GM19035 (cell line): ENCODE results near the gene ZNF747.

Source experiments
- ATAC-seq: cut with Tn5 transposase; IDR thresholded peaks from one replicate; pipeline ENCODE4 v1.9.1; 2021; ENCODE audit not compliant: unreplicated experiment

ZNF747 gene

DNA sequence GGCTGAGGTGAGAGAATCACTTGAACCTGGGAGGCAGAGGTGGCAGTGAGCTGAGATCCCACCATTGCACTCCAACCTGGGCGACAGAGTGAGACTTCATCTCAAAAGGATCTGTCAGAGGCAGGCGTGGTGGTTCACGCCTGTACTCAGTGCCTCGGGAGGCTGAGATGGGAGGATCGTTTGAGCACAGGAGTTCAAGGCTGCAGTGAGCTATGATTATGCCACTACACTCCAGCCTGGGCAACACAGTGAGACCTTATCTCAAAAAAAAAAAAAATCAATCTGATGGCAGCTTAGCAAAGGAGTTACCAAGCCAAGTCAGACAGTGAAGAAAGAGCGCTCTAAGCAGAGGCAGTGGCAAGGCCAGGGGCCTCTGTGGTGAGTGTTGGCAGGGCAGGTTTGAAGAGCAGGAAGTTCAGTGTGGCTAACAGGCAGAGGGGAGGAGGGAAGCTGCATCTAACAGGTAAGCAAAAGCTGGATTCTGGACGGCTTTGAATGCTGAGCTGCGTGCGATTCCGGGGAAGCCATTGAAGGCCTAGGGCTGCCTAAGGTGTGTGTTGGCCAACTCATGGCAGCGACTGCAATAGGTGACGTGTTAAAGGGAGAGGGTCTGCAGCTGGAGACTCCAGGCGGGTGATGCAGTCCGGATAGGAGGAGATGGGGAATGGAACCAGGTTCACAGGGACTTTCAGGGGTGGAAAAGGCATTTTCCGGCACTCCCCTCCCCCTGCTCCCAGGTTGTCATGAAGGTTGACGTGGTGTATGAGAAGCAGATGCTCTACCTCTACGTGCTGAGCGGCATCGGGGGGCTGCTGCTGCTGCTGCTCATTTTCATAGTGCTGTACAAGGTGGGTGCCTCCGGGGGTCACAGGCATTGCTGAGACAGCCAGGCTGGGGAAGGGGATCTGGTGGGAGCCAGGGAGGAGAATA, 15.3 kb downstream of the ZNF747 start:
- no peak for ATAC-seq

DNA sequence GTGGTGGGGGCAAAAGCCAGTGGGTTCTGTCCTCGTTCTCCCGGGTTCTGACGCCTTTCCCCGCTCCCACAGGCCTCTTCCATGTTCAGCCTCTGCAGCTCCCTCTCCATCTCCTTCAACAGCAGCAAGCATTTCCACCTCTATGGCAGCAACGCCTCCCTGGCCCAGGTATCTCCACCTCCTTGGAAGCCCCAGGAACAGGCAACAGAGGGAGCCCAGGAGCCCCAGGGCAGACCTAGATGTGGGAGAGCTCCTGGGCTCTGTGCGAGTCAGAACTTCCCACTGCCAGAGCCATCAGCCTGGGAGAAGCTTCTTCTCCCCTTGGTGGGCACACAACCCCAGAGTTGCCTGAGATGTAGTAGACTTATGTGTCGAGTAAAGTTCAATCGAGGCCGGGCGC, 16.1 kb downstream of the ZNF747 start:
- ATAC-seq = no peak

GRCh38 chr16:30515275-30515674, 19.4 kb downstream of the ZNF747 start:
- ATAC-seq = no peak

GRCh38 chr16:30511509-30511908, 23.1 kb downstream of the ZNF747 start:
- no peak for ATAC-seq

DNA sequence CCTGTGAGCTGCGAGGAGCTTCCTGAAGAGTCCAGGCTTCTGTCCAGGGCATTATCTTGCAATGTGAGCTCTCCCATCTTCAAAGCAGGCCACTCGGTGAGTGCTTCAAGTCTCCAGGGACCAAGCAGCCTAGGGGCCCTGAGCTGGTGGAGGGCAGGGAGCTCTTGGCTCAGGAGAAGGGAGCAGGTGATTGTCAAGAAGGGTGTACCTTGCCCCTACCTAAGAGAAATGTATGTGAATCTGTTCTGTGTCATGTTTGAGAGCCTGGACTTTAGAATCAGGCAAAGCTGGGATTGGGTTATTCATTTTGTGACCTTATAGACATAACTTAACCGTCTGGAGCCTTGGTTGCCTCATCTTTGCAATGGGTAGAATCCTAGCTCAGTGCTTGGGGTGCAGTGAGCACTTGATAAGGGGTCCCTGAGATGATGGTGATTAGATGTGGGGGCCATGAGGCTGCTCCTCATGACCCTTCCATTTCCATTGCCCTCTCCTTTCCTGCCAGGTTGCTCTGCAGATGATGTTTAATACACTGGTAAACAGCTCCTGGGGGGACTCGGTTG, 24.2 kb downstream of the ZNF747 start:
- ATAC-seq = no peak

DNA sequence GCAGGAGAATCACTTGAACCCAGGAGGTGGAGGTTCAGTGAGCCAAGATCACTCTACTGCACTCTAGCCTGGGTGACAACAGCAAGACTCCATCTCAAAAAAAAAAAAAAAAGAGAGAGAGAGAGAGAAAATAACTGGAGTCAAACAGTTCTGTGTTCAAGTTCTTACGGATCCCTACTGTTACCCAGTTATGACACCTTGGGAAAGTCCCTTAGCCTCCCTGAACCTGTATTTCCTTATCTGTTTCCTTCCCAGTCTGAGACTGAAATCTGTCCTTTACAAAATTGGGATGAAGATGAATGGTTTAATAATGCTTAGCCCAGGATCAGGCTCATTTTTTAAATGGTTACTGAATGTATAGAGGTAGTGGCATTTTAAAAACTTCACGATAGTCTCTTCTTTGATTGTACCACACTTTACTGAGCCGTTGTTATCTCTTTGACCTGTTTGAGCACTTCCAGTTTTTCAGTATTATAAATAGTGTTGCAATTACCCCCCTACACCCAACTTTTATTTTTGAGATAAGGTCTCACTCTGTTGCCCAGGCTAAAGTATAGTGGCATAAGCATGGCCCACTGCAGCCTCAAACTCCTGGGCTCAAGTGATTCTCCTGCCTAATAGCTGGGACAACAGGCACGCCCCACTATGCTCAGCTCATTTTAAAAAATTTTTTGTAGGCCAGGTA, 25.4 kb downstream of the ZNF747 start:
- ATAC-seq = no peak

DNA sequence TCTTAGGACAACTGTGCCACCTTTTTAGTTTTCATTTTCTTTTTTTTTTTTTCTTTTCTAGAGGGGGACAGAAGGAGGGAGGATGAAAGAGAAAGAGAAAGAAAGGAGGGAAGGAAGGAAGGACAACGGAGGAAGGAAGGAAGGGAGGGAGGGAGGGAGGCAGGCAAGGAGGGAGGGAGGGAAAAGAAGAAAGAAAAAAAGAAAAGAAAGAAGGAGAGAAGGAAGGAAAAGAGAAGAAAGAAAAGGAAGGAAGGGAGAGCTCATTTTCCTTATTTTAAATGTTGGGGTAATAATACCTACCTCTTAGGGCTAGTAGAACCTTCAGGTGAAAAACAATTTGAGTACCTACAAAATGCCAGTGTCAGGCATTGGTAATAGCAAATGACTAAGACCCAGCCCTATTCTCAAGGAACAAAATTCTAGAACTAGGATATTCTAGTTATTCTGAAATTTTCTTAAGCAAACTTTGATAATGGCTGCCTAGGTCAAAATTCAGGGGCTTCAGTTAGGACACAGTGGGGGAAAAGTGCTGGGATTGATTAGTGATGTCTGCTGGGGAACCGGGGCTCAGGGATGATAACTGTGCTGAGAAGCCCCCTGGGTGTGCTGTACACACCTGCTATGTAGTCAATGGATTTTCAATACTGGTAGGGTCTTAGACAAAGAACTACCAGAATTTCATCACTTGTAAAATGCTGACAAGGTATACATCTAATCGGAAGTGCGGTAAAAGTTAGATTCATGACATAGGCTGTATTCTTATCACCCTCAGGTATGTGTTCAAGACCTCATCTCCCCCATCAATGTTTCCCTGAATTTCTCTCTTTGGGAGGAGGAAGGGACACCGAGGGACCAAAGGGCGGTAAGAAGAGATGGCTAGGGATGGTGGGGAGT, 31.0 kb downstream of the ZNF747 start:
- no peak for ATAC-seq

GRCh38 chr16:30499284-30499683, 35.4 kb downstream of the ZNF747 start:
- no peak for ATAC-seq

DNA sequence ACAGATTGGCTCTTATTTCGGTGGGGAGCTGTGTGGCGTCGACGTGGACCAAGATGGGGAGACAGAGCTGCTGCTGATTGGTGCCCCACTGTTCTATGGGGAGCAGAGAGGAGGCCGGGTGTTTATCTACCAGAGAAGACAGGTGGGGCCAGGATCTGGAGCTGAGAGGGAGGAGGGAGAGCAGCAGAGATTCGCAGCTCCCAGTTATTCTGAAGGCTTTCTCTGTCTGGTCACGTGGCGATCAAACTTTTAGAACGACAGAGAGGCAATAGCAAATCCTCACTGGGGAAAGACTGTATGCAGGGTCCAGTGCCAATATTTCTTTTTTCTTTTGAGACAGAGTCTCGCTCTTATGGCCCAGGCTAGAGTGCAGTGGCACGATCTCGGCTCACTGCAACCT, 39.9 kb downstream of the ZNF747 start:
- no peak for ATAC-seq

DNA sequence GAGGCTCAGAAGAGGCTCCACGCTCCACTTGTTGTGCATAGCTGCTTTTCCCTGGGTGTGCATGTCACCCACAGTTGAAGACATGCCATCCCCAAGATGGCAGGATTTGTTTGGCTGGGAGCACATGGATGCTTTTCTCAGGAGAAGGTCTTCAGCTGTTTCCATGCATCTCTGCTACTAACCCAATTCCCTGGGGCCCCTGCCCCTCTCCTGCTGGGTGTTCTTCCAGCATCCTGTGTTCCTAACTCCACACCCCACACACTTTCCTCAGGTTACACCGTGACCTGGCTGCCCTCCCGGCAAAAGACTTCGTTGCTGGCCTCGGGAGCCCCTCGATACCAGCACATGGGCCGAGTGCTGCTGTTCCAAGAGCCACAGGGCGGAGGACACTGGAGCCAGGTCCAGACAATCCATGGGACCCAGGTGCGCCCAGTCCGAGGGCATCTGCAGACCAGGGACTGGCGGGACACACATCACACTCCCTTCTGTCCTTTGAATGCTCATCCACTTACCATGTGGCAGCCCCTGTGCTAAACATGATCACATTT, 40.6 kb downstream of the ZNF747 start:
- no peak for ATAC-seq

DNA sequence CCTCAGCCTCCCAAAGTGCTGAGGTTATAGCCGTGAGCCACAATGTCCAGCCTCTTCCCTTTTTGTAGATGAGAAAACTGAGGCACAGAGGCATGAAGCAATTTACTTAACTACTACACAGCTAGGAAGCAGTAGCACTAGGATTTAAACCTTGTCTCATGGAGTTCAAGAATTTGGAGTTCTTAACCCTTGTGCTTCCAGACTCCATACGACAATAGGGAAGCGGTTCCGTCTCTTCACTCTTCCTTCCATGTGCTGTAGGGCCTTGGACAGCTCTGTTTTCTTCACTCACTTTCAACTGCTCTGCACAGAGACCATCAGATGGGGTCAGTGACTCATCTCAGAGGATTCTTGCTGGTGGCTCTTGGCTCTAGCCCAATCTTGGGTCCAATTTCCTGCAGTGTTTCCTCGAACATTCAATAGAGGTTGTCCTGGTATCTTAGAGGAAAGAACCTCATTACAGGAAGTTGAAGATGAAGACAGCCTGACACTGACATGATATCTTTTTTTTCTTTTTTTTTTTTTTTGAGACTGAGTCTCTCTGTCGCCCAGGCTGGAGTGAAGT, 42.8 kb downstream of the ZNF747 start:
- no peak for ATAC-seq

DNA sequence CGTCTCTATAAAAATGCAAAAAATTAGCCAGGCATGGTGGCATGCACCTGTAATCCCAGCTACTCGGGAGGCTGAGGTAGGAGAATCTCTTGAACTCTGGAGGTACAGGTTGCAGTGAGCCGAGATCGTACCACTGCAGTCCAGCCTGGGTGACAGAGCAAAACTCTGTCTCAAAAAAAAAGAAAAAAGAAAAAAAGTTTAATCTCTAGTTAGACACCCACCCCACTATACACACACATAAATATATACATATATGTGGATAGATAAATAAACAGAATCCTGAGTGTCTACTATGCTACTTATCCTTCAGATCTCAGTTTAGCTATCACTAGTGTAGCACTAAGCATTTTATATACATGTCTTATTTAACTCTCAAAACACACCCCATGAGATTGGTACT, 43.4 kb downstream of the ZNF747 start:
- ATAC-seq = no peak

GRCh38 chr16:30490210-30490609, 44.4 kb downstream of the ZNF747 start:
- ATAC-seq = no peak

DNA sequence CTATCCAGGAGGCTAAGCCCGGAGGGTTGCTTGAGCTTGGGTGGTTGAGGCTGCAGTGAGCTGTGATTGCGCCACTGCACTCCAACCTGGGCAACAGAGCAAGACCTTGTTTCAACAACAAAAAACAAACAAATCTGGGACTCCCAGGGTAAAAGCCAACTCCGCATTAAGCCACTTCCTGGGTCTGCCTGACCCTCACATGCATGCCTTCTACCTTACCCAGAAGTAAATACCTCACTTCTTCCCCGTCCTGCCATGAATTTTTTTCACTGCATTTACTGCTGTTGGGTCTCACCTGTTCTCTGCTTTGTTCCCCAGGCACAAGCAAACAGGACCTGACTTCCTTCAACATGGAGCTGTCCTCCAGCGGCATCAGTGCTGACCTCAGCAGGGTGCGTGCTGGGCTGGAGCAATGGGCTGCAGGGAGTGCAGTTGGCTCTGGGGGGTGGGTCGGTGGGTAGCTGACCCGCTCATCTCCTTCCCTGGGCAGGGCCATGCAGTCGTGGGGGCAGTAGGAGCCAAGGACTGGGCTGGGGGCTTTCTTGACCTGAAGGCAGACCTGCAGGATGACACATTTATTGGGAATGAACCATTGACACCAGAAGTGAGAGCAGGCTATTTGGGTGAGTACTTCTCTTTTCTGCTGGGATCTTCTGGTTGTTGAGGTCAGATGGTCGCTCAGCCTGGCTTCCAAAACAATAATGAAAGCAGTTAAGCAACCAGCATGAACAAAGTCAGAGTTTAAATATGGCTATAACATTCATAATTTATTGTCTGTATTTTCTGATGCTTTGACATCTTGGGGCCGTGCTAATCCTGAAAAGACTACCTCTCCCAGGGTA, 45.7 kb downstream of the ZNF747 start:
- no peak for ATAC-seq

DNA sequence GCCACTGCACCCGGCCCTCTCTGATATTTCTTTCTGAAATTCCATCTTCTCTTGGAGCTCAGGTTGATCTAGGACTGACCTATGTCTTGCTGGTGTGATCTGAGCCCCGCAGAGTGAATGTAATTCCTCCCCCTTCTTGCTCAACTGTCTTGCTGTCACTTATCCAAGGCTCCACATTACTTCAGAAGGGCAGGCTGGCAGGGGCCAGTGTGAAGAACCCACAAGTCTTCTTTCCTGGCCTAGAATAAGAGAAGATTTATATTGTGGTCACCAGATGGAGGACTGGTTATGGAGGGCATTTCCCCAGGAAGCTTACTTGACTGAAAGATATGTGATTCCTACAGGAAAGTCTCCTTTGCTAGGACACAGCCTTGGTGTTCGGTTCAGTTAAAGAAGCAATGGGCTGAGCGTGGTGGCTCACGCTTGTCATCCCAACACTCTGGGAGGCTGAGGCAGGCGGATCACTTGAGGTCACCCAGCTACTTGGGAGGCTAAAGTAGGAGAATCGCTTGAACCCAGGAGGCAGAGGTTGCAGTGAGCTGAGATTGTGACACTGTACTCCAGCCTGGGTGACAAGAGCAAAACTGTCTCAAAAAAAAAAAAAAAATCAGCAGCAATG, 48.7 kb downstream of the ZNF747 start:
- ATAC-seq = no peak

- no peak for ATAC-seq
Observed at GRCh38 chr16:30484887-30485286, 49.8 kb downstream of the ZNF747 start.

DNA sequence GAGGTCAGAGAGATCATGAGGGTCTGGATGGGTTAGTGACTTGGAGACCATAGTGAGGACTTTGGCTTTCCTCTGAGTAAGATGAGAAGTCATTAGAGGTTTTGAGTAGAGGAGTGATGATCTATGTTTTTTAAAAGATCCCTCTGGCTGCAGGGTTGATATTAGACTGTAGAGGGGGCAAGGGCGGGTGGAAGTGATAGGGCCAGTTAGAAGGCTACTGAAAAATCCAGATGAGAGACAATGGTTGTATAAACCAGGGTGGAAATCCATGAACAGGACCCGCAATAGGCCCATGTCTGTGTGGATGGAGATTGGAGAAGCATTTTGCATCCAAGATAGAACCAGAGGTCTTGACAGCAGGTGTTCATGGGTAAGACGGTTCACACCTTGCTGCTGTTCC, 52.3 kb downstream of the ZNF747 start:
- no peak for ATAC-seq

DNA sequence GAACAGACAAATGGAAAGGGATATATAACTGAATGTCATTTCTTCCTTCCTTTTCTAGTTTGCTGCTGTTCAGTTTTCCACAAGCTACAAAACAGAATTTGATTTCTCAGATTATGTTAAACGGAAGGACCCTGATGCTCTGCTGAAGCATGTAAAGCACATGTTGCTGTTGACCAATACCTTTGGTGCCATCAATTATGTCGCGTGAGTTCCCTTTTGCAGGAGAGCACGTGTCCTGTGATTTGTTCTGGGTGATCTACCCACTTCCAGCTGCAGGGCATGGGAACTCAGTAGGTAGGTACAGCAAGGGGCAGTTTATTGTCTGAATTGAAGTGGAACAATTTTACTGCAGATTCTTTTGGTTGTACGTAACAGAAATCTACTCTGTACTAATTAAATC, 53.3 kb downstream of the ZNF747 start:
- no peak for ATAC-seq
